GM21423 (cell line): ENCODE data around the gene SUGP1.

Experiments used
- ATAC-seq: cut with Tn5 transposase; IDR thresholded peaks from one replicate; pipeline ENCODE4 v1.9.1; 2021; ENCODE audit warnings: mild to moderate bottlenecking, moderate library complexity; ENCODE audit not compliant: unreplicated experiment

The SUGP1 gene

GRCh38 chr19:19236173-19236572 is 84.1 kb downstream of the SUGP1 start:
- ATAC-seq: no peak

- no peak for ATAC-seq
Observed at GRCh38 chr19:19234220-19234816, 86.0 kb downstream of the SUGP1 start.

- no peak for ATAC-seq
Observed at GRCh38 chr19:19232261-19232721, 88.0 kb downstream of the SUGP1 start.

GRCh38 chr19:19230999-19231398 is 89.3 kb downstream of the SUGP1 start:
- no peak for ATAC-seq

- ATAC-seq: no peak
Observed at GRCh38 chr19:19229701-19230100, 90.6 kb downstream of the SUGP1 start.

GRCh38 chr19:19227217-19227616 is 93.1 kb downstream of the SUGP1 start:
- ATAC-seq: no peak

- ATAC-seq: no peak
Observed at GRCh38 chr19:19226663-19227062, 93.6 kb downstream of the SUGP1 start.

GRCh38 chr19:19226204-19226603 is 94.1 kb downstream of the SUGP1 start:
- no peak for ATAC-seq
